HG02870 (cell line): ENCODE results near the gene LARGE2.

Experiments used
- ATAC-seq: cut with Tn5 transposase; IDR thresholded peaks from one replicate; pipeline ENCODE4 v1.9.1; 2021; ENCODE audit warnings: mild to moderate bottlenecking, moderate library complexity; ENCODE audit not compliant: unreplicated experiment

Gene LARGE2

GRCh38 chr11:45928535-45929215 is 6.2 kb downstream of the LARGE2 start:
- ATAC-seq: no peak

- peak; percentile 3 for ATAC-seq
Observed at GRCh38 chr11:45929486-45930030, 7.1 kb downstream of the LARGE2 start.

- peak; percentile 88 for ATAC-seq
Observed at GRCh38 chr11:45930031-45930794, 7.8 kb downstream of the LARGE2 start.

GRCh38 chr11:45930951-45931570 is 8.6 kb downstream of the LARGE2 start:
- no peak for ATAC-seq

GRCh38 chr11:45931739-45932138 is 9.3 kb downstream of the LARGE2 start:
- ATAC-seq: no peak

GRCh38 chr11:45932217-45932616 is 9.8 kb downstream of the LARGE2 start:
- no peak for ATAC-seq

GRCh38 chr11:45933131-45933831 is 10.8 kb downstream of the LARGE2 start:
- ATAC-seq: no peak

GRCh38 chr11:45933846-45934579 is 11.6 kb downstream of the LARGE2 start:
- no peak for ATAC-seq

GRCh38 chr11:45934580-45935318 is 12.3 kb downstream of the LARGE2 start:
- no peak for ATAC-seq

GRCh38 chr11:45935349-45936064 is 13.1 kb downstream of the LARGE2 start:
- ATAC-seq: no peak

- ATAC-seq: no peak
Observed at GRCh38 chr11:45936511-45937054, 14.1 kb downstream of the LARGE2 start.

- ATAC-seq: no peak
Observed at GRCh38 chr11:45937916-45938315, 15.5 kb downstream of the LARGE2 start.

GRCh38 chr11:45939836-45940235 is 17.4 kb downstream of the LARGE2 start:
- no peak for ATAC-seq

GRCh38 chr11:45941285-45941684 is 18.8 kb downstream of the LARGE2 start:
- no peak for ATAC-seq

- ATAC-seq: no peak
Observed at GRCh38 chr11:45942381-45942780, 19.9 kb downstream of the LARGE2 start.

GRCh38 chr11:45945397-45945999 is 23.0 kb downstream of the LARGE2 start:
- no peak for ATAC-seq

- ATAC-seq: no peak
Observed at GRCh38 chr11:45947885-45948284, 25.4 kb downstream of the LARGE2 start.

- no peak for ATAC-seq
Observed at GRCh38 chr11:45948356-45948755, 25.9 kb downstream of the LARGE2 start.
